ENCODE data around the gene AKT1. TPM values are rescaled to one million over a fixed set of nuclear protein-coding genes. Genes with fewer than 3 reads are reported as not detected.
"Not testable (repeated sequence)": the region's sequence is repeated elsewhere in the genome, so short reads cannot be mapped to it uniquely, and the experiment has no call there.

AKT1 gene
- total RNA-seq, 1 experiment from 2014 or later = 173 TPM

- DNase-seq (ENCODE audit: low read depth) = no peak
Observed at GRCh38 chr14:104755621-104756020, 39.9 kb downstream of the AKT1 start.

GRCh38 chr14:104754213-104754851, 41.2 kb downstream of the AKT1 start:
- DNase-seq (ENCODE audit: low read depth) = no peak

- DNase-seq (ENCODE audit: low read depth) = no peak
Observed at GRCh38 chr14:104753528-104754212, 41.9 kb downstream of the AKT1 start.

- DNase-seq (ENCODE audit: low read depth) = peak; percentile 100
Observed at GRCh38 chr14:104752735-104753527, 42.6 kb downstream of the AKT1 start, which contains the start of gene SIVA1. SIVA1 (plus strand) TSS chr14:104753147; CDS start chr14:104753202, 55 bp downstream.

- no peak for DNase-seq (ENCODE audit: low read depth)
Observed at GRCh38 chr14:104752423-104752734, 43.2 kb downstream of the AKT1 start.

- DNase-seq (ENCODE audit: low read depth) = no peak
Observed at GRCh38 chr14:104751539-104752422, 43.8 kb downstream of the AKT1 start.

- DNase-seq (ENCODE audit: low read depth) = not testable (repeated sequence)
Observed at GRCh38 chr14:104750753-104751057, 44.8 kb downstream of the AKT1 start.

- DNase-seq (ENCODE audit: low read depth) = no peak
Observed at GRCh38 chr14:104750056-104750752, 45.3 kb downstream of the AKT1 start.

GRCh38 chr14:104749111-104749649, 46.4 kb downstream of the AKT1 start:
- no peak for DNase-seq (ENCODE audit: low read depth)

GRCh38 chr14:104747876-104748275, 47.7 kb downstream of the AKT1 start:
- no peak for DNase-seq (ENCODE audit: low read depth)

GRCh38 chr14:104746934-104747481, 48.5 kb downstream of the AKT1 start:
- DNase-seq (ENCODE audit: low read depth) = no peak

GRCh38 chr14:104746071-104746545, 49.4 kb downstream of the AKT1 start:
- DNase-seq (ENCODE audit: low read depth) = no peak

- DNase-seq (ENCODE audit: low read depth) = no peak
Observed at GRCh38 chr14:104745431-104745830, 50.1 kb downstream of the AKT1 start.

- no peak for DNase-seq (ENCODE audit: low read depth)
Observed at GRCh38 chr14:104744484-104744883, 51.1 kb downstream of the AKT1 start.

GRCh38 chr14:104743461-104744380, 51.8 kb downstream of the AKT1 start:
- DNase-seq (ENCODE audit: low read depth) = peak; percentile 79

- DNase-seq (ENCODE audit: low read depth) = no peak
Observed at GRCh38 chr14:104742586-104743455, 52.7 kb downstream of the AKT1 start.

GRCh38 chr14:104741803-104742251, 53.7 kb downstream of the AKT1 start:
- no peak for DNase-seq (ENCODE audit: low read depth)

Measured in HT1080 (cell line).